Glutamatergic neuron (in vitro differentiated cells): Measurements from ENCODE around the gene SCRT2. TPM values are rescaled to one million over a fixed set of nuclear protein-coding genes. Genes with fewer than 3 reads are reported as not detected.

ENCODE experiments used
- DNase-seq: peaks from one replicate; pipeline ENCODE4 v3.0.0; 2022
- H3K27ac Mint-ChIP-seq: one replicate; pipeline ENCODE4 v1.8.0; 2020; ENCODE audit warnings: mild to moderate bottlenecking, mixed read lengths, inconsistent platforms; ENCODE audit not compliant: unreplicated experiment
- H3K27me3 Mint-ChIP-seq: one replicate; pipeline ENCODE4 v1.8.0; 2020; ENCODE audit warnings: mild to moderate bottlenecking, moderate library complexity, mixed read lengths, inconsistent platforms; ENCODE audit not compliant: unreplicated experiment
- H3K36me3 Mint-ChIP-seq: one replicate; pipeline ENCODE4 v1.8.0; 2020; ENCODE audit warnings: mild to moderate bottlenecking, mixed read lengths, inconsistent platforms; ENCODE audit not compliant: unreplicated experiment
- H3K4me1 Mint-ChIP-seq: one replicate; pipeline ENCODE4 v1.8.0; 2020; ENCODE audit warnings: mild to moderate bottlenecking, low read depth, mixed read lengths, inconsistent platforms; ENCODE audit not compliant: unreplicated experiment
- H3K4me3 Mint-ChIP-seq: one replicate; pipeline ENCODE4 v1.8.0; 2020; ENCODE audit warnings: mild to moderate bottlenecking, mixed read lengths, inconsistent platforms; ENCODE audit not compliant: unreplicated experiment
- H3K9me3 Mint-ChIP-seq: one replicate; pipeline ENCODE4 v1.8.0; 2020; ENCODE audit warnings: mild to moderate bottlenecking, moderate library complexity, mixed read lengths, inconsistent platforms; ENCODE audit not compliant: unreplicated experiment
- CTCF ChIP-seq: fragments of 200-600 bp; sonication (generic); IDR thresholded peaks from one replicate; pipeline ENCODE4 v1.5.0; 2021; ENCODE audit not compliant: partially characterized antibody, unreplicated experiment
- total RNA-seq: library from RNA; stranded (reverse); fragmentation: NEBNext Ultra II Directional; extraction: Animal tissue kit (Norgen Biotek cat#: 25700); gene quantifications from one replicate; pipeline ENCODE4 v1.2.1, GENCODE V29; 2021; ENCODE audit not compliant: unreplicated experiment

The SCRT2 gene
- total RNA-seq, 1 donor from 2014 or later = 28.0 TPM

- DNase-seq = no peak
- Mint-ChIP-seq H3K27ac (no peak overlapping the region), H3K9me3 (peaks cover 11% of the 10 kb centered on the region), H3K36me3 (peaks cover 4% of the 10 kb centered on the region), H3K4me3 (peak overlapping the region; percentile 80), H3K4me1 (peaks cover 16% of the 10 kb centered on the region), H3K27me3 (peaks cover 6% of the 10 kb centered on the region)
- peak; percentile 37 for TF ChIP-seq CTCF
These were observed 21.8 kb downstream of the SCRT2 start for GRCh38 chr20:653590-654416.

GRCh38 chr20:653110-653589 lies 22.5 kb downstream of the SCRT2 start, which contains the start of gene SRXN1:
Gene SRXN1 (minus strand): TSS chr20:653200. CDS start chr20:653185, 15 bp downstream.
- peak within 1 kb of the TSS; percentile 80 for H3K4me3 Mint-ChIP-seq
- H3K27ac Mint-ChIP-seq = no peak within 1 kb of the TSS
- H3K4me1 Mint-ChIP-seq = peaks cover 16% of the 10 kb centered on the region
- peaks cover 11% of the 10 kb centered on the region for H3K9me3 Mint-ChIP-seq
- peaks cover 6% of the 10 kb centered on the region for H3K36me3 Mint-ChIP-seq
- DNase-seq = peak; percentile 91
- H3K27me3 Mint-ChIP-seq = peaks cover 6% of the 10 kb centered on the region
- peak; percentile 76 for TF ChIP-seq CTCF

- H3K36me3 Mint-ChIP-seq = peaks cover 10% of the 10 kb centered on the region
- H3K27me3 Mint-ChIP-seq = peaks cover 6% of the 10 kb centered on the region
- peaks cover 16% of the 10 kb centered on the region for H3K4me1 Mint-ChIP-seq
- H3K9me3 Mint-ChIP-seq = peaks cover 11% of the 10 kb centered on the region
- H3K4me3 Mint-ChIP-seq = peak overlapping the region; percentile 78
- TF ChIP-seq CTCF = no peak
- no peak for DNase-seq
- no peak overlapping the region for H3K27ac Mint-ChIP-seq
These were observed 22.9 kb downstream of the SCRT2 start for GRCh38 chr20:652615-653109.

- Mint-ChIP-seq H3K9me3 (peaks cover 11% of the 10 kb centered on the region), H3K36me3 (peaks cover 10% of the 10 kb centered on the region), H3K4me1 (peaks cover 16% of the 10 kb centered on the region), H3K4me3 (peak overlapping the region; percentile 78), H3K27me3 (peaks cover 6% of the 10 kb centered on the region), H3K27ac (no peak overlapping the region)
- DNase-seq = no peak
- no peak for TF ChIP-seq CTCF
These were observed 23.6 kb downstream of the SCRT2 start for GRCh38 chr20:651713-652614.
